ENCODE data around the gene ACACA.

The ACACA gene

DNA sequence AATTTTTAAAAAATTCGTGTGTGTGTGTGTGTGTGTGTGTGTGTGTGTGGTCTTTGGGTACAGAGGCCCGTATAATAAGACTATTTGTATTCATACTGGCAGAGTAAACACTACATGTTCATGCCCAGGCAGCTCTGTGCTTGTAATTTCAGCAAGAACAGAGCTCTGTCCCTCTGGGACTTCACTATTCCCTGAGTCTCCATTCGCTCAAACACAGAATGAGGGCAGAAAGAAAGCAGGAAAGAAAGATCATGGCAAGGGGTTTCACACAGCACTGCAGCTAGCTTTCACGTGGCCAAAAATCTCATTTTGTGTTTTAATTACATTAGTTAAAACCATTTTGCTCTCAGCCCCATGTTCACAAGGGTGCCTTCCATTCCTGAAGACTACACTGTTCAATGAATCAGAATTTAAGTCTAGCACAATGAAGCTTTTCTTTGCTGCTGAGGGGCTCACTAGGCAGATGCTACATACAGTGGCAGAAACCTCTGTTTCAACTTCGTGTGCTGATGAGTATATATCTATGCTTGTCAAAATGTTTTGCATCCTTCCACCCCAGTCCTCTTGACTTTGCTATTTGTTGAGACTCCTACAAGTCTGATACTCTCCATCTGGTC, 229.3 kb downstream of the ACACA start:
- no peak for ATAC-seq (ENCODE audit: low read depth)
- TF ChIP-seq, protein P1, sequence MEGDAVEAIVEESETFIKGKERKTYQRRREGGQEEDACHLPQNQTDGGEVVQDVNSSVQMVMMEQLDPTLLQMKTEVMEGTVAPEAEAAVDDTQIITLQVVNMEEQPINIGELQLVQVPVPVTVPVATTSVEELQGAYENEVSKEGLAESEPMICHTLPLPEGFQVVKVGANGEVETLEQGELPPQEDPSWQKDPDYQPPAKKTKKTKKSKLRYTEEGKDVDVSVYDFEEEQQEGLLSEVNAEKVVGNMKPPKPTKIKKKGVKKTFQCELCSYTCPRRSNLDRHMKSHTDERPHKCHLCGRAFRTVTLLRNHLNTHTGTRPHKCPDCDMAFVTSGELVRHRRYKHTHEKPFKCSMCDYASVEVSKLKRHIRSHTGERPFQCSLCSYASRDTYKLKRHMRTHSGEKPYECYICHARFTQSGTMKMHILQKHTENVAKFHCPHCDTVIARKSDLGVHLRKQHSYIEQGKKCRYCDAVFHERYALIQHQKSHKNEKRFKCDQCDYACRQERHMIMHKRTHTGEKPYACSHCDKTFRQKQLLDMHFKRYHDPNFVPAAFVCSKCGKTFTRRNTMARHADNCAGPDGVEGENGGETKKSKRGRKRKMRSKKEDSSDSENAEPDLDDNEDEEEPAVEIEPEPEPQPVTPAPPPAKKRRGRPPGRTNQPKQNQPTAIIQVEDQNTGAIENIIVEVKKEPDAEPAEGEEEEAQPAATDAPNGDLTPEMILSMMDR (IDR thresholded peaks at IDR 0.05; ENCODE audit: poor library complexity, severe bottlenecking) = no peak

DNA sequence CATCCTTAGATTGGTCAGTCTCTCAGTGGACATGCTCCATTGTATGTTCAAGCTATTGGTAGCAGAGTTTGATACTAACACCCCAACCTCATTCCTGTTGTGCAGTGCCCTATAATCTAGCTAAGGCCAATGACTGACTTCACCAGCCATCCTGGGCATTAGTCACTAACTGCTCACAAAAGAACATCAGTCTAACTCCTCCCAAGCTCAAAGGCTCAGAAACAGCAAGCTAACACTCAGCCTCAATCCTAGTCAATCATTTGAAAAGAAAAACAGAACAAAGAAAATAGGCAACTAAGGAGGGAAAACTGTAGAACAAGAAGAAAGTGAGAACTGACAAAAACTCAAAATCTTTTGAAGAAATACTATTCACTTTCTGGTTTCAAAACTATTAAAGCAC, 229.9 kb downstream of the ACACA start:
- H3K27me3 ChIP-seq (ENCODE audit: insufficient read depth, poor library complexity, severe bottlenecking) = no peaks in the 10 kb centered on the region
- no peaks in the 10 kb centered on the region for H3K9me3 ChIP-seq (ENCODE audit: severe bottlenecking)
- peaks cover 81% of the 10 kb centered on the region for H3K36me3 ChIP-seq (ENCODE audit: low read depth)
- DNase-seq (ENCODE audit: low spot score) (no peak), ATAC-seq (ENCODE audit: low read depth) (peak; percentile 65)
- TF ChIP-seq, protein P1 (IDR thresholded peaks at IDR 0.05; ENCODE audit: poor library complexity, severe bottlenecking) = no peak
- H3K27ac ChIP-seq (ENCODE audit: poor library complexity, severe bottlenecking) = peak overlapping the region; percentile 31
- no peak overlapping the region for H3K4me3 ChIP-seq (ENCODE audit: severe bottlenecking)
- H3K4me1 ChIP-seq (ENCODE audit: insufficient read depth, poor library complexity, severe bottlenecking) = peaks cover 34% of the 10 kb centered on the region

More for the DNA sequence above, 229.3 kb downstream of the ACACA start:
- H3K27ac ChIP-seq (ENCODE audit: poor library complexity, severe bottlenecking) = peak overlapping the region; percentile 31
- no peak overlapping the region for H3K4me3 ChIP-seq (ENCODE audit: severe bottlenecking)
- H3K36me3 ChIP-seq (ENCODE audit: low read depth) = peaks cover 86% of the 10 kb centered on the region
- DNase-seq (ENCODE audit: low spot score) = no peak
- H3K9me3 ChIP-seq (ENCODE audit: severe bottlenecking) = no peaks in the 10 kb centered on the region
- H3K4me1 ChIP-seq (ENCODE audit: insufficient read depth, poor library complexity, severe bottlenecking) = peaks cover 37% of the 10 kb centered on the region
- H3K27me3 ChIP-seq (ENCODE audit: insufficient read depth, poor library complexity, severe bottlenecking) = no peaks in the 10 kb centered on the region

DNA sequence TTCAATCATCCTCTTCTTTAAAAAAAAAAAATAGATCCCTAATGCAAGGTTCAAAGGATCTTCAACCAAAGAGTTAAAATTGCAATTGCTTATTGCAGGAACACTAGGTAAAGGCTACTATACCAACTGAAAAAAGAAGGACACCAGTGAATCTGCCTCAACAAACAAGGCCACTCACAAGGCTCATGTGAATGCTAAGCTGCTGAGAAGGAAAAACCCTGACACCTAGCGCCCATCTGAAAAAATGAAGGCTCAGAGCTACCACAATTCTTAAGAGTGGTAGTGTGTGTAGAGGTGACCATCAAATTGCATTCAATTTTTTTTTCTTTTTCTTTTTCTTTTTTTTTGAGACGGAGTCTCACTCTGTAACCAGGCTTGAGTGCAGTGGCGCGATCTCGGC, 232.4 kb downstream of the ACACA start:
- Histone ChIP-seq H3K36me3 (ENCODE audit: low read depth) (peaks cover 63% of the 10 kb centered on the region), H3K27ac (ENCODE audit: poor library complexity, severe bottlenecking) (no peak overlapping the region), H3K4me3 (ENCODE audit: severe bottlenecking) (no peak overlapping the region), H3K4me1 (ENCODE audit: insufficient read depth, poor library complexity, severe bottlenecking) (peaks cover 16% of the 10 kb centered on the region), H3K9me3 (ENCODE audit: severe bottlenecking) (no peaks in the 10 kb centered on the region), H3K27me3 (ENCODE audit: insufficient read depth, poor library complexity, severe bottlenecking) (no peaks in the 10 kb centered on the region)
- ATAC-seq (ENCODE audit: low read depth) = no peak
- TF ChIP-seq, protein P1 (IDR thresholded peaks at IDR 0.05; ENCODE audit: poor library complexity, severe bottlenecking) = peak; percentile 8
- DNase-seq (ENCODE audit: low spot score) = no peak

DNA sequence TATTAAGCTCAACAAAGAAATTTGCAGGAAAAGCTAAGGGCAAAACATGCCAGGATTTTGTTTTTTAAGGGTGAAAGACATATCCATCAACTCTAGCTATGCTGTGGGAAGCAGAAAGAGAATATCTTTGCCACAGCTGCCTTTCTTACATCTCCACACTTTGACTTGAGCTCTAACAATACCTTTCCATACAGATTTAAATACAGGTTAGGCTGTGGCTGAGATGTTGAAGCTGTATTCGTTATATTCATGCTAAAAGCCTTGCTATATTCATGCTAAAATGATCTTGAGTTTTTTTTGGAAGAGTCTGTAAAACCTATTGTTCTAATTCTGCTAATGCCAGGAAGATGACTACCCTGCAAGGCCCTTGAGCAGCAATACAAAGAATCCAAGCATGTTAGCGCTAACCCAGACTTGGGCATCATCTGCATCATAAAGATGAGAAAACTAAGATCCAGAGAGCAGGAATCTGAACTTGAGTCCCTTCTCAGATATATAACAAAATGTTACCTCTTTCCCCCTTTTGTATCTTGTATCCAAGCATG, 235.7 kb downstream of the ACACA start:
- no peak for DNase-seq (ENCODE audit: low spot score)
- H3K27me3 ChIP-seq (ENCODE audit: insufficient read depth, poor library complexity, severe bottlenecking) = no peaks in the 10 kb centered on the region
- no peaks in the 10 kb centered on the region for H3K4me1 ChIP-seq (ENCODE audit: insufficient read depth, poor library complexity, severe bottlenecking)
- H3K4me3 ChIP-seq (ENCODE audit: severe bottlenecking) = no peak overlapping the region
- no peak overlapping the region for H3K27ac ChIP-seq (ENCODE audit: poor library complexity, severe bottlenecking)
- no peaks in the 10 kb centered on the region for H3K9me3 ChIP-seq (ENCODE audit: severe bottlenecking)
- no peak for ATAC-seq (ENCODE audit: low read depth)
- peaks cover 38% of the 10 kb centered on the region for H3K36me3 ChIP-seq (ENCODE audit: low read depth)
- TF ChIP-seq, protein P1 (IDR thresholded peaks at IDR 0.05; ENCODE audit: poor library complexity, severe bottlenecking) = no peak

DNA sequence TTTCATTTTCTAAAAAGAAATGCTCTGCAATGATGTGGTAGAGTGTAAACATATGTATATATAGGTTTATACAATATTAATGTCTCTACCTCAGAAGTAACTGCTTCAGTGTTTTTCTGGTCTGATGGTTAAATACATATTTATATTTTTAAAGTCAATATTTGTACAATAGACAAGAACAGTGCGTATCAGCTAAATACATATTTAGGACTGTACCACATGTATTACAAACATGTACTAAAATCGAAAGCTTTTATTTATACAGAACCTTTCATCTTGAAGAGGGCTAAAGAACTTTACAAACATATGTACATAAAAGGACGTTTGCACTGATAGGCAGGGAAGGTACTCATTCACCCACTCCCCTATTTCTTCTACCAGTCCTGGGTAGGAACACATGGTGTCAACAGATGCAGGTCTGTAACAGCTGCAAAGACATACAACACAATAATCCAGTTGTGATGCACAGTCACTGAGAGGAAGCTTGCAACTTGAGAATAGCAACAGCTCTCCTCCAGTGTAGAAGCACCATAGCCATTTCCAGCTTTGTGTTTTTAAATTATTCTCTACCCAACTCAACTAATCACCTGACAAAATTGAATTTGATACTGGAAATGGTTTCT, 237.8 kb downstream of the ACACA start:
- ATAC-seq (ENCODE audit: low read depth) = no peak
- no peak for DNase-seq (ENCODE audit: low spot score)
- Histone ChIP-seq H3K27ac (ENCODE audit: poor library complexity, severe bottlenecking) (no peak overlapping the region), H3K4me3 (ENCODE audit: severe bottlenecking) (no peak overlapping the region), H3K4me1 (ENCODE audit: insufficient read depth, poor library complexity, severe bottlenecking) (no peaks in the 10 kb centered on the region), H3K9me3 (ENCODE audit: severe bottlenecking) (no peaks in the 10 kb centered on the region), H3K36me3 (ENCODE audit: low read depth) (peaks cover 20% of the 10 kb centered on the region; the same call in 1 of the 2 replicates), H3K27me3 (ENCODE audit: insufficient read depth, poor library complexity, severe bottlenecking) (no peaks in the 10 kb centered on the region)
- TF ChIP-seq, protein P1 (IDR thresholded peaks at IDR 0.05; ENCODE audit: poor library complexity, severe bottlenecking) = no peak
